Pancreas (tissue), 10 donors: ENCODE results near the gene KIRREL1. TPM values are rescaled to one million over a fixed set of nuclear protein-coding genes. Genes with fewer than 3 reads are reported as not detected.

Experiments used
- ATAC-seq, 4 donors: fragments of 200-7000 bp; cut with Tn5 transposase; one replicate each; pipeline versions ENCODE4 v1.8.0 to v1.9.1; 2020; ENCODE audit warnings: mild to moderate bottlenecking in 4 of 4, moderate library complexity in 4 of 4
- DNase-seq, 6 donors: peaks; one replicate each; pipeline ENCODE4 v3.0.0-alpha.2; 2020
- FAIRE-seq: peaks from 2 replicates; lab custom pipeline; 2012; peaks lifted over from hg19 to GRCh38; lab: Jason Lieb, UNC
- H3K27ac ChIP-seq, 4 donors: fragments of 200-600 bp; sonication (generic); 1 replicate in 3 of 4; 2 replicates in 1 of 4; pipeline versions ENCODE4 v1.5.0 to v1.8.0; 2020
- H3K27me3 ChIP-seq, 4 donors: fragments of 200-600 bp; one replicate each; pipeline ENCODE4 v1.8.0; 2021
- H3K36me3 ChIP-seq, 3 donors: fragments of 200-600 bp; sonication (generic) in 1 of 3; one replicate each; pipeline versions ENCODE4 v1.5.0 to v1.8.0; 2020 to 2021
- H3K4me1 ChIP-seq, 3 donors: fragments of 200-600 bp; one replicate each; pipeline ENCODE4 v1.8.0; 2021
- H3K4me3 ChIP-seq, 4 donors: fragments of 200-600 bp; sonication (generic) in 2 of 4; one replicate each; pipeline versions ENCODE4 v1.5.0 to v1.8.0; 2020 to 2021
- H3K9me3 ChIP-seq, 4 donors: fragments of 200-600 bp; one replicate each; pipeline ENCODE4 v1.8.0; 2021
- WGBS, 2 donors: extraction: QIAGEN DNeasy Blood & Tissue Kit; methylation state at CpG; one replicate each; pipeline ENCODE4 v1.1.7; 2013; 5-methylcytosine and 5-hydroxymethylcytosine counted together
- intact Hi-C, 3 donors: fragments of 100-400 bp; cut with DNase I; formaldehyde crosslinking; loops; one replicate each; pipeline versions ENCODE4 v1.11.1 to v1.14.2; 2022
- polyA plus RNA-seq, 2 donors: library from polyadenylated mRNA; stranded (reverse); fragments of 200-250 nt; gene quantifications; one replicate each; pipeline ENCODE4 v1.2.3, GENCODE V29; 2013
- total RNA-seq, 6 donors: library from RNA; stranded (reverse); fragmentation: NEBNext Ultra II Directional in 4 of 6; extraction: Animal tissue kit (Norgen Biotek cat#: 25700) in 4 of 6; gene quantifications; one replicate each; pipeline versions ENCODE4 v1.2.1 to v1.2.4, GENCODE V29; 2021 to 2023
- TF ChIP-seq, protein P1 (sequence below), 4 donors: fragments of 200-600 bp; sonication (generic) in 3 of 4; IDR thresholded peaks; one replicate each; pipeline versions ENCODE4 v1.5.0 to v1.8.0; 2021; ENCODE audit warnings: antibody characterized with exemption in 4 of 4
- donor health status: healthy with polysubstance abuse.
- donor health status: DM: no; HTN: no; CAD: no; lungs with moderate emphysema.
- donor health status: DM: no; HTN: no; CAD: no.
- donor health status: control.
- donor health status: control.
- donor health status: Bipolar disorder and iron deficiency.
- donor health status: DM: yes; HTN: yes; CAD: no.
- donor health status: DM: no; HTN: no; CAD: no.
- donor health status: DM: no; HTN: no; CAD: no.
- donor health status: DM: yes; HTN: yes; CAD: no.

Gene KIRREL1
- total and polyA plus RNA-seq, 8 donors, result 1.9 to 13.0 (median 4.1) TPM

- no peak for ATAC-seq
- H3K27ac ChIP-seq, result no peak overlapping the region
- no peak overlapping the region for H3K4me3 ChIP-seq
- DNase-seq, result no peak
- 52 to 54% methylated on average over 2 of the region's 2 CpGs for WGBS, 2 donors
- FAIRE-seq, result no peak
- H3K4me1 ChIP-seq, result no peaks in the 10 kb centered on the region
- TF ChIP-seq, protein P1, sequence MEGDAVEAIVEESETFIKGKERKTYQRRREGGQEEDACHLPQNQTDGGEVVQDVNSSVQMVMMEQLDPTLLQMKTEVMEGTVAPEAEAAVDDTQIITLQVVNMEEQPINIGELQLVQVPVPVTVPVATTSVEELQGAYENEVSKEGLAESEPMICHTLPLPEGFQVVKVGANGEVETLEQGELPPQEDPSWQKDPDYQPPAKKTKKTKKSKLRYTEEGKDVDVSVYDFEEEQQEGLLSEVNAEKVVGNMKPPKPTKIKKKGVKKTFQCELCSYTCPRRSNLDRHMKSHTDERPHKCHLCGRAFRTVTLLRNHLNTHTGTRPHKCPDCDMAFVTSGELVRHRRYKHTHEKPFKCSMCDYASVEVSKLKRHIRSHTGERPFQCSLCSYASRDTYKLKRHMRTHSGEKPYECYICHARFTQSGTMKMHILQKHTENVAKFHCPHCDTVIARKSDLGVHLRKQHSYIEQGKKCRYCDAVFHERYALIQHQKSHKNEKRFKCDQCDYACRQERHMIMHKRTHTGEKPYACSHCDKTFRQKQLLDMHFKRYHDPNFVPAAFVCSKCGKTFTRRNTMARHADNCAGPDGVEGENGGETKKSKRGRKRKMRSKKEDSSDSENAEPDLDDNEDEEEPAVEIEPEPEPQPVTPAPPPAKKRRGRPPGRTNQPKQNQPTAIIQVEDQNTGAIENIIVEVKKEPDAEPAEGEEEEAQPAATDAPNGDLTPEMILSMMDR (IDR thresholded peaks at IDR 0.05), result no peak
- H3K36me3 ChIP-seq, result no peaks in the 10 kb centered on the region
- H3K9me3 ChIP-seq, result no peaks in the 10 kb centered on the region
- intact Hi-C loops, result no loop called here
- no peaks in the 10 kb centered on the region for H3K27me3 ChIP-seq
These were observed 107.1 kb downstream of the KIRREL1 start for GRCh38 chr1:158100498-158100897.

DNA sequence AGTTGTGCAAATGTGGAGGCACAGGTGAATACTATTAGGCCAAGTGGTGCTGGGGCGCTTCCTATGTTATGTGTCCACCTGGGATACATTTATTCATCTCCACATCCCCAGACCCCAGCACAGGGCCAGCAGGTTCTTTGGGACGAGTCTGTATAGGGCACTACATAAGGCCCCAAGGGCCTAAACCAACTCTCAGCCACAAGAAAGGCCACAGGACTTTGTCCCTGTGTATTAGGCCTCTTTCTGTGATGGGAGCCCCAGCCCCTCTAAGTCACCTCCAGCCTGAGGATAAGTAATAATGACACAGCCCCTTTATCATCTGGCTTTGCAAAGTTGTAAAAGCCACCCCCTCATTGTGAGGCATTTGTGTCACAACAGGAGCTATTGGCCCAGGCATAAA lies 108.0 kb downstream of the KIRREL1 start:
- Histone ChIP-seq H3K4me3 (no peak overlapping the region), H3K4me1 (no peaks in the 10 kb centered on the region), H3K27me3 (no peaks in the 10 kb centered on the region), H3K27ac (no peak overlapping the region), H3K9me3 (no peaks in the 10 kb centered on the region), H3K36me3 (no peaks in the 10 kb centered on the region)
- TF ChIP-seq, protein P1 (IDR thresholded peaks at IDR 0.05), result no peak
- intact Hi-C loops, result no loop called here
- WGBS, 2 donors, result 78 to 84% methylated on average over 2 of the region's 2 CpGs
- no peak for DNase-seq
- ATAC-seq, result no peak
- FAIRE-seq, result no peak

DNA sequence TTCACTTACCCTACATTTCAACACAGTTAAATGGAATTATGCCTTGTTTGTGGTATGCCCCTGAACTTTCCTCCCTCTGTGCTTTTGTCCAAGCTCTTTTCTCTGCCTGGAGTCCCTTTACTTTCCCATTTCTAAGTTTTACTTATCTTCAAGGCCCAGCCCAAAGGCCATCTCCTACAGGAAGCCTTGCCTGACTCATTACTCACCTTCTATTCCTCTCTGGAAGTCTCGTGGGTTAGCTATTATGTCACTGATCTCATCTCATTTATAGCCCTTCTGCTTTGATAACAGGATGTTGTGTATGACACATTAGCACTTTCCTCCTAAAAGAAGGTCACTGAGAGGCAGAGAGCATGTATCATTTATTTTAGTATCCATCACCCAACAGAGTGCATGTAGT lies 108.5 kb downstream of the KIRREL1 start:
- intact Hi-C loops, result no loop called here
- Histone ChIP-seq H3K9me3 (no peaks in the 10 kb centered on the region), H3K36me3 (no peaks in the 10 kb centered on the region), H3K27ac (no peak overlapping the region), H3K27me3 (no peaks in the 10 kb centered on the region), H3K4me1 (no peaks in the 10 kb centered on the region), H3K4me3 (no peak overlapping the region)
- no peak for DNase-seq
- no peak for ATAC-seq
- TF ChIP-seq, protein P1 (IDR thresholded peaks at IDR 0.05), result no peak
- no peak for FAIRE-seq
- WGBS, 2 donors, result 23 to 31% methylated on average over 1 of the region's 1 CpG

DNA sequence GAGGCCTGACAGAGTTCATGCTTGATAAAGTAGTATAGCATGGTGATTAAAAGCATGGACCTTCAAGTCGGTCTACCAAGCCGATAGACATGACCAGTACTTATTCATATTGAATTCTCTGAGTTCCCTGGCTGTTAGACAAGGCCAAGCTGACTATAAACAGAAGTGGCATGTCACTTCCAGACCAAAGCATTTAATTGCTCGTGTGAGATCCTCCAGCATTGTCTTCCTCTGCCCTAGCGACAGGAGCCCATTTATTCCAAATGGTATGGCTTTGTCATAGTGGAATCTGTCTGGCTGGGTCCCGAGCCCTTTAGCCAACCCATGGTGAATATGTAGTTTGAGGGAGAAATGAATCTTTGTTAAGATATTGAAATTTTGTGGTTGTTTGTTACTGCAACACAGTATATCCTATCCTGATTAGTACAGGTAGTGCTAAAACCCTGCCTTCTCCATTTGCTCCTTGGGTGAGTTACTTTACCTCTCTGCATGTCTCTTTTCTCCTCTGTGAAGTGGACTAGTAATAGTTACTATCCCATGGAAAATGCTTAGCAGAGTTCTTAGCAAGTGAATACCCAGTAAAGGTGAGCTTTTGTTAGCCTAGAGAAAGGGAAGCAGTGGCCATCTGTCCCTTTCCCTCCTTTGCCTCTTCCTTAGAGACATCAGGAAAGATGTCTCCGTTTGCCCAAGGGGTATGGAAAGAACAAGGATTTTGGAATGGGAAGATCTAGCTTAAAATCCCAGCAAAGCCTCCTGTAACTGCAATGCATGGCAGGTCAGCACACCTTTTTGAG lies 109.6 kb downstream of the KIRREL1 start:
- H3K4me1 ChIP-seq, result no peaks in the 10 kb centered on the region
- H3K36me3 ChIP-seq, result no peaks in the 10 kb centered on the region
- intact Hi-C loops, result no loop called here
- H3K9me3 ChIP-seq, result no peaks in the 10 kb centered on the region
- H3K27me3 ChIP-seq, result no peaks in the 10 kb centered on the region
- 62 to 63% methylated on average over 6 of the region's 6 CpGs for WGBS, 2 donors
- H3K4me3 ChIP-seq, result no peak overlapping the region
- no peak for ATAC-seq
- FAIRE-seq, result no peak
- DNase-seq, result no peak
- TF ChIP-seq, protein P1 (IDR thresholded peaks at IDR 0.05), result no peak
- H3K27ac ChIP-seq, result no peak overlapping the region

DNA sequence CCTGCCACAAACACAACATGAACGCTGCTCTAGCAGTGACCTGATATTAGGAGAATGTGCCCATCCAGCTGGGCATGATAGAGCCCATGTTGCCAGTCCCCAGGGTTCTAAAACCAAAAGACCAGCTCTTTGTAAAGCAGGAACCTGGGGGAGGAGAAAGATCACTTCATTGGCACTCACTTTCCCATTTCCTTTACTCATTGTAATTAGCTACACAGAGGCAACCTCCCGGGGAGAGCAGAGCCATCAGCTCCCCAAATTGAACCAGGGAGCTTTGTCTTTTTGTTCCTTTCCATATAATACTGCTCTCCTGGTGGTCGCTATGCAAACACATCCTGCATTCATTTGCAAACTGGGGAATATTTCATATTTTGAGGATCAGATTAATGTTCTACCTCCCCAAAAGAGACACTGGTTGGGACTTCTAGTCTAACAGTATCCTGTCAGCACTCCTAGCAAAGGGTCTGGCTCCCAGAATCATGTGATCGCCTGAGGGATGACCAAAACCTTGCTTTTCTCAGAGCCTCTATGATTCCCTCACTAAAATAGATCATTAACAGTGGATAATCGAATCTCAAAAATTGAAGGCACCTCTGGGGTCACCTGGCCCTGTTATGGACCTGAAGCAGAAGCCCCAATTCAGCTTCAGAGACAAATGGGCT lies 110.5 kb downstream of the KIRREL1 start:
- FAIRE-seq (no peak), DNase-seq (no peak), ATAC-seq (no peak)
- Histone ChIP-seq H3K27me3 (no peaks in the 10 kb centered on the region), H3K27ac (no peak overlapping the region), H3K4me1 (no peaks in the 10 kb centered on the region), H3K36me3 (no peaks in the 10 kb centered on the region), H3K9me3 (no peaks in the 10 kb centered on the region), H3K4me3 (no peak overlapping the region)
- intact Hi-C loops, result no loop called here
- TF ChIP-seq, protein P1 (IDR thresholded peaks at IDR 0.05), result no peak
- 35 to 51% methylated on average over 5 of the region's 5 CpGs for WGBS, 2 donors
